ENCODE data around the gene HOXA9.

The HOXA9 gene

DNA sequence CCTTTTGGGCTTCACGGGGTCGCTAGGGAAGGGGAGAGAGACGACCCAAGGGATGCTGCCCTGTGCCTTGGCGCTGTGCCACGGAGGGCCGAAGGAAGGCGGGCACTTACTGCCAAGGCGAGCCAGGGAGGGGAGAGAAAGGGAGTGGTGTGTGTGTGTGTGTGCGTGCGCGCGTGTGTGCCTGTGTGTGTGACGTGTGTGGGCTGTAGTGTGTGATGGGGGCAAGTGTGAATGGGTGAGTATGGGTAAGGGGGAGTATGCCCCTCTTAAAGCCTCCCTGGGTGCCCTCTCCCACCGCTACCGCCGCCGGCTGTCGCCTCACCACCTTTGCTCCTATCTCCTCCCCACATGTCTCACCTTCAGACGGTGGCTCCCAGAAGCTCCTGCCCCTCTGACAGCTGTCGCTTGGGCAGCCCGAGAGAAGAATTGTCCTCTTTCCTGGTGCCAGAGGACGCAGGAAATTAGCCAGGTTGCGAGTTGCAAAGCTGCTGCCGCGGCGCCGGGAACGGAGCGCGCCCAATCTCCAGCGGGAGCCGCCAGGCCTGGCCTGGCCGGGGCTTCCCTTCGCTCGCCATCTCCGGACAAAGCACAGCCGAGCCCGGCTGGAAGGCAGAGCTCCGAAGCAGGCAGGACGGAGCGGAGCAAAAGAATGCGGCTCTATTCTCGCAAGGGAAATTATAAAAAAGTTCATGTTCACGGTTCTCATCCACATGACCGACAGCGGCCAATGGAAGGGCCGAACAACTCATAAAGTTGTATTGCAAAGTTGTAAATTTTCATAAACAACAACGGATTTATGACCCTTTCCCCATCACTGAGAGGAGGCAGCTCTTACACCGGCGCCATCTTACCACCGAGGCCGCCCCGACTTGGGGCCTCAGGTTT lies 13.2 kb downstream of the HOXA9 start, which contains the start of gene HOXA3:
Gene HOXA3, minus strand, starts transcription at position 653 of the 885 bp plus-strand sequence. CDS start 41,943 bp downstream, outside the sequence.
- DNase-seq = no peak

DNA sequence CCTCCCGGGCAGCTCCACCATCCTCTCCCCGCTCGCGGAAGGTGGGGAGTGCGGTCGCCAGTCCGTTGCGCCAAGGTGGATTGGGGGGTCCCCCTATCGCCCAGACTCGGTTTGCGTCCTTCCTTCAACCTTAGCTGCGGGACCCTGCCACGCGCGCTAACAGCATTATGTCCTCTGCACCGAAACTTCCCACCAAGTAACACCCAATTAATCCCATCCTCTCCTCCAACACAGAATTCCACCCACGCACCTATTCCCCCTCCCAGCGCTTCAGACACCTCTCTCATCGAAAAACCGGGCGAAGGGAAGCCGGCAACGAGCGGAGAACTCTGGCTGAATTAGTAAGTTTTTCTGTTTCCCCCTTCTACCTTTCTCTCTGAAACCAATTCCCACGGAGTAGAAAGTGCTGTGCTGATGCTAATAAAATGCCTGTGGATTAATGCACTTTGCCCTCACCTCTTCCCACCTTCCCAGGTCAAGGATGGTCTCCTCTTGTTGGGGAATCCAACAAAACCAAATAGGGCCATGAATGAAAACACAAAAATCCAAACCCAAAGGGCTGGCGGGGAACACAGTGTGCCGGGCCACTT lies 13.9 kb downstream of the HOXA9 start:
- no peak for DNase-seq

DNA sequence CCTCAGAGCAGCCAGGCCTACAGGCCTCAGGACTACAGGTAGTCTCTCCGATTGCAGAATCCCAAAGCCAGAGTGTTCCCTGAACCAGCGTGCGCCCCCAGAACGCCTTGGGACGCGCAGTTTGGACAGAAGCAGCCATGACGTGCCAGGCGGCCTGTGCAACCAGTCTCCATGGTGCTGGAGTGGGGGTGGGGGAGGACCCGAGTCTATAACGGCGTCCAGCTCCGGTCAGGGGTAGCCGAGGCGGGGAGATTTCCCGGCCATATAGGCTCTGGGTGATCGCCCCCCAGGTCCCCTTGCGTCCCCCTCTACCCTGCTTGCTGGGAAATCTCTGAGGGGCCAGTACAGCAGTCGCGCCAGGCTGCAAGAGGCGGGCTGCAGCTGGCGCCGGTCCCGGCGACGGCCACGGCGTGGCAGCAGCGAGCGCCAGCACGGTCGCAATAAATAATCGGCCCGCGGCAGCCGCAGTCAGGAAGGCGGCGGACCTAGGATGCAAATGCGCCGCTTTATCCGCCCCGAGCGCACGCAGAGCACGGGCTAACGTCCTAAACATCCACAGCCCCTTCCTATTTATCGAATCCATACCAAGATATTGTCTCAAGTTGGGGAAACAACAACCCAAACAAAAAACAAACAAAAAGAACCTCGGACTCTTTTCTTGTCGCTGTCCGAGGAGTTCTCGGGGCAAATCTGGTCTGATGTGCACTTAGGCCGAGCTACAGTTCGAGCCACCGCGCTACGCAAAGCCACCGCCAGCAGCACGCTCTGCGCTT lies 14.6 kb downstream of the HOXA9 start:
- DNase-seq = peak; percentile 48 to 52

DNA sequence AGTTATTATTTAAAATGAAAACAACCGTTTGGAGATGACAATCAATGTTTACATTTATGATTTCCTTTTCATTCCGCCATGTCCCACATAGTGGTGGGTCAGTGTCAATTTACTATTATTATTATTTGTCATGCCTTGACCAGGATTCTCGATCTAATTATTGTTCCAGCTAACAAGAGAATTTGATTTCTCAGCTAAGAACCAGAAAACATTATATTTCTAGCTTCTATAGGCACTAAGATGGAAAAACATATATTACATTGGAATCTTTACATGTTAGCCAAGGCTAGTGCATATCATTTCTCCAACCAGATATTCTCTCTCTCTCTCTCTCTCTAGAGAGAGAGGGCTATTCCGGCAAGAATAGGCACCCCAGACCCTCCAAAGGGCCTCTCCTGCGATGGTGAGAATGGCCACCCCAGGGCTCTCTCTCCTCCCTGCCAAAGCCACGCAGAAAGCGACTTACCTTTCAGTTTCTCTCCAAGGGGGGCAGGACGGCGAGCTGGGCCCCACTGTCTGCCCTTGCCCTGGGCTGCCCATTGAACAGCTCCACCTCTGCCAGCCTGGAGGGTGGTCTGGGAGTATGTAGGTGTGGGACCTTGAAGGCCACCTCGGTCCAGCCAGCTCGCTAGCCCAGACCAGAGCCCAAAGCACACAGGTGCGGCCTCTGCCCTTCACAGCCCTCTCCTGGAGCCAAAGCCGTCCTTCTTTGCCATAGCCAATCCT lies 15.3 kb downstream of the HOXA9 start:
- DNase-seq = no peak

DNA sequence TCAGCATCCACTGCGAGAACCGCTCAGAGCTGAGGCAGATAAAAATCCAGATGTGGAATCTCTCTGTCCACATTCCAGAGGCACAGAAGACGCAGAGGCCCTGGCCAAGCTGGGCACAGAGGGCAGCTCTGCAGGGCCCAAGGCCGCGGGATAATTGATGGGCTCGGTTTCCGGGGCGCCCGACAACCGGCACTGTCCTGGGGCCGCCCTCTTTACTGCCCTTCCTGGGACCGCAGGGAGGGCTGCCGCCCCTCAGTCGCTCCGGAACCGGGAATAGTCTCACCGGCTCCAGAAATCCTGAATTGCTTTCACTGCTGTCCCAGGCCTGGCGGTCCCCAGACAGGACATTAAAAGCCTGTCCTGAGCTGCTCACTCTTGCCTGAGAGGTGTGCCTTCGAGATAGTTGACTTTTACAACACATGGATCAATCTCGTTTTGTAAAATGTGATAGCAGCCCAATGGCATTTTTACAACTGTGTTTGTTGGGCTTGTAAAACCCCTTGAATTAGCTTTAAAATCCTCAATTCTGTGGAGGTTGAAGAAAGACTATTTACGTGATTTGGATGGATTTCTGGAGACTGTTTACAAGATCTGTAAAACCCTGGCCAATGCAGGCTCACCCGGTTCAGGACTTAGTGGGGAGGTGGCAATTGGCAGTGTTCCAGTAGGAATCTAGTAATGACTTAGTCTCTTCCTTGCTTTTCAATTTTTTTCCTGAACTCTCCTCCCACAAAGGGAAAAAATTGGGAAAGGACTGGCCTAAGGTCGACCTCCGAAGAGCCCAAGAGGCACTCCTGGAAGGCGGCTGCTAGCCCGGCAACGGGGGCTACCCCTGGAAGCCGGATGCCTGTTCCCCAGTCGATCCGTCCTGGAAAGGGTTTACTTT lies 16.3 kb downstream of the HOXA9 start:
- DNase-seq = no peak

DNA sequence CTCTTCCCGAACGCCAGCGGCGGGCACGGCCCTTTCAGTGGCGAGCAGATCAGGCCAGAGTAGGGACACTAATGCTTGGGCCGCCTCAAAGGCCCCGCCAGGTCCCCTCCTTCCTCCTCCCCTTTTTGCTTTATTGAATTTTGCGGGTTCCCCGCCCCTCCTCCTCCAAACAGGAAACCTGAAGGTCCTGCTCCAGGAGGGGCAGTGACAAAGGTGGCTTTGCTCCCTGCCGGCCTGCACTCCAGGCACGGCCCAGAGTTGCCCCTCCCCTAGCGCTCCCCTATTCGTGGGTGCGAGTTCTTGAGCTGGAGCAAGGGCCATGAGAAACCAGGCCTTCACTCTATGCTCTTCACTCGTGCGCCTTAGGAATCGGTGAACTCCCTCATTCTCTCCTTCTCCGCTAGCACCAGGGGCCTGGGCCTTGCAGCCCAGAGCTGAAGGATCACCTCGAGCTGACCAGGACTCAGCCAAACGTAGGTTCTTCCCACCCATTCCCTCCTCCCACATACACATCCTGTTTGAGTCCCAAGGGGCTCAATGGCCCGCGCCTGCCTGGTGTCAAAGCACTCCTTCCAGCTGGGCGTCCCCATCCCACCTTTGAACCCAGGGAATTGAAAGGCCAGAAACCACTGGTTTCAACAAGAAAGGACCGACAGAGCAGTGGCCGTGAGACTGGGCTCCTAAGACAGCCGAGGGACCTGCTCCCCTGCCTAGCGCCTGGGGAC lies 17.1 kb downstream of the HOXA9 start:
- DNase-seq = no peak

DNA sequence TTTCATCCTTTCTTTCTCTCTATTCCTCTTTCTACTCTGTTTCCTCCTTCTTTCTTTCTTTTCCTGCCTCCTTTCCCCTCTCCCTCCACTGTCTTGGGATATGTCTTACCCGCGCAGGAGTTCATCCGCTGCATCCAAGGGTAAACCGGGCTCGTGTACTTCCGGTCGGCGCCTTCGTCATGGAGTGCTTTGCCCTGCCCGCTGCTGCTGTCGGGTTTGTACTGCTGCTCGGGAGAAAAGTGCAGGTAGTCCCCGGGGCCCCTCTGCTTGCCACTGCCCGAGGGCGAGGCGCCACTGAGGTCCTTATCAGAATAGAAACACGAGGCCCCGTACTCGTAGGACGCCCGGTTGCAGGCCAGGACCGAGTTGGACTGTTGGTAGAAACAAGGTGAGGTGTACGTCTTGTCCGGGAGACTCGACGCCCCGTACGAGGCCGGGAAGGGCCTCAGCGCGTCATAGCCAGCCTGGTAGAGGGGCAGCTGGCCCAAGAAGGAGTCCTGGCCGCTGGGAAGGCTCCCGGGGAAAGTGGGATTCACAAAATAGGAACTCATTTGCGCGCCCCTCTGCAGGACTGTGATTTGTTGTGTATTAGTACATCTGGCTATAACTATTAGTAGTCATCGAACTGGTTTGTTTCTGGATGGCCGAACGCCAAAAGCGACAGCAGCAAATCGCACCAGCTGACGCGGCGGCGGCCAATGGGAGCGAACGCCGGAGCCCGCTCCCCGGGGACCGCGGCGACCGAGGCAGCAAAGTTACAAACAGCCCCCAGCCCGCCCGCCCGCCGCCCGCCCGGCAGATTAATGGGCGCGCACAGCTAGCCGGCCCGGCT lies 17.9 kb downstream of the HOXA9 start, which contains the start of gene HOXA6:
Gene HOXA6, minus strand, starts transcription at position 576 of the 832 bp plus-strand sequence. Its CDS starts 25 bp downstream, at position 551.
- no peak for DNase-seq

DNA sequence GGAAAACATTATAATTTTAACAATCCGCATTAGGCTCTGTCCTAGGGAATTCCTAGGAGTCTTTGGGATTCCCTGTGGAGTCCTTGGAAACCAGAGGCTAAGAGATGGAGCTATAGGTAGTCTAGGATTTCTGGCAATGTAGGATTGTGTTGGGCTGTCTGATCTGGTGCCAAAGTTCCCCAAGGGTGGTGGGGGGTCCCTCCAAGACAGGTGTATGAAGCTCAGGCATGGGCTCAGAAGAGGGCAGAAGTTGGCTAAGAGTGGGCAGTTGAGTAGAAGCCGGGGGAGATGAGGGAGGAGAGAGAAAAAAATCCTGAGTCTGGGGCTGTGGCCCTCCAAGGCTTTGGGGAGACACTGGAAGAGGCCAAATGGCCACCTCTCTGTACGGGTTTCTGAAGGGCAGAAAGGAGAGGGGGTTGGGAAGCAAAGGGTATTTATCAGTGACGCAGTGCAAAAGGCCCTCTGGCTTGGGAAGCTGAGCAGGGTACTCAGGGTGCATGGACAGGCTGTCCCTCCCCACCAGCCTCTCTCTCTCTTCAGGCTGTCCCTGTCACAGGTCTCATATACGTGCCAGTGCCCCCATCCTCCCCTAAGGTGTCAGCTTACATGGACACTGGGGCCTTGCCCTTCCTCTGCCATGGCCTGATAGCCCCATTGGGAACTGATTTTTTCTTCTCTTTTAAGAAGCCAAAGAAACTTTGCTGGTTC lies 18.7 kb downstream of the HOXA9 start:
- DNase-seq = no peak

DNA sequence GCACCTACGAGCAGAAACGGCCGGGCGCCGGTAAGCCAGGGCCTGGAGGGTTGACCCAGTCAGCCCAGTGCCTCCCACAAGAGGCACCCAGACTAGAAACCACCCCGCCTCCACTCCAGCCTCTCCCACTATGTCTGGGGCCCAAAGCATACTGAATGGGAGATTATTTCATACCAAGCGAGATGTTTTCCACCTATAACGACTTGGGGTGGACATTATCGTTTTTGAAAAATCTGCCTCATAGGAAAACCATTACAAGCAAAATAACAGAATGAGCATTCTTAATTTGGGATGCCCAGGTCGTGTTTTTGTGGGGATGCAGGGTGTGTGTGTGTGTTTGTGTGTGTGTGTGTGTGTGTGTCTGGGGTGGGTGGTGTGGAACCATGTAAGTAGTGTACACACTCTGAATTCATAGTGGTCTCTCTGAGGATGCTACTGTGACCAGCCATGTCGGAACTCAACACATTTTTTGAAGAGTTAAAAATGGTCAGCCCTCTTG lies 19.4 kb downstream of the HOXA9 start:
- DNase-seq = no peak

DNA sequence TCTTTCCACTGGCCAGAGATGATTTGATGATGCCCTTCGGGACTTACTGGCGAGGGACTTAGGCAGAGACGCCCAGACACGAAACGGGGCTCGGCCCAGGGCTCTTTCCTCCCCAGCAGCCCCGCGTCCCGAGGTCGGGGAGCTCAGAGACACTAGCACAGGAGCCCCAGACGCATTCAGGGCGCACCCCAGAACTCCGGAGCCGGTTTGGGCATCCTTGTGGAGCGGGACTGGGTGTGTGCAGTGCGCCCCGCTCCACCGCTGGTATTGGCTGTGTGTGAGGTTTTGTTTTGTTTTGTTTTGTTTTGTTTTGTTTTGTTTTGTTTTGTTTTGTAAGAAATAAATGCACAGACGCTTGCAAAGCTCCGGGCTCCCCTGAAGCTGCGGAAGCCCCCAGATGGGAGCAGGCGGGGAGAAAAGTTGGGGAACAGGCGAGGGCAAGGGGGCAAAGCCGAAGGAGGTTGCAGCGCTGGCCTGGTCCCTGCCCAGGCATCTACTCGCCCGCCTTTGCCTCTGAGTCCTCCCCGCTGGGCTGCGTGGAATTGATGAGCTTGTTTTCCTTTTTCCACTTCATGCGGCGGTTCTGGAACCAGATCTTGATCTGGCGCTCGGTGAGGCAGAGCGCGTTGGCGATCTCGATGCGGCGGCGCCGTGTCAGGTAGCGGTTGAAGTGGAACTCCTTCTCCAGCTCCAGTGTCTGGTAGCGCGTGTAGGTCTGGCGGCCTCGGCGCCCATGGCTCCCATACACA lies 20.0 kb downstream of the HOXA9 start:
- DNase-seq = no peak

DNA sequence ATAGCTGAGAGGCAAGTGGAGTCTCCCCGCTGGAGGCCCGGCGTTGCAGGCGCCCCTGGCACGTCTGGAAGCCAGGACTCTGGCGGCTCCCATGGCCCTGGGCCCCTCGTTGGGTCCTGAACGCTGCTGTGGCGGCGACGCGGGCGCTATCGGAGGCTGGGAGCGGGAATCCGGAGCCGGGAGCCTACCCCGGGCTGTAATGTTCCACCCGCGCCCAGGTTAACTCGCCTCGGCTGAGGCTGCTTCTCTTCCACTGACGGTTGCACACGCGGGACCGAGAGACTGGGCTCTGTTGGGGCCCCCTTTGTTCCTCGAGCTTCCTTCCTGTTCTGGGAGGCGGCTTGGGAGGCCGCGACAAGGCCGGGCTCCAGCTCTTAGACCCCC lies 20.6 kb downstream of the HOXA9 start:
- DNase-seq = no peak

DNA sequence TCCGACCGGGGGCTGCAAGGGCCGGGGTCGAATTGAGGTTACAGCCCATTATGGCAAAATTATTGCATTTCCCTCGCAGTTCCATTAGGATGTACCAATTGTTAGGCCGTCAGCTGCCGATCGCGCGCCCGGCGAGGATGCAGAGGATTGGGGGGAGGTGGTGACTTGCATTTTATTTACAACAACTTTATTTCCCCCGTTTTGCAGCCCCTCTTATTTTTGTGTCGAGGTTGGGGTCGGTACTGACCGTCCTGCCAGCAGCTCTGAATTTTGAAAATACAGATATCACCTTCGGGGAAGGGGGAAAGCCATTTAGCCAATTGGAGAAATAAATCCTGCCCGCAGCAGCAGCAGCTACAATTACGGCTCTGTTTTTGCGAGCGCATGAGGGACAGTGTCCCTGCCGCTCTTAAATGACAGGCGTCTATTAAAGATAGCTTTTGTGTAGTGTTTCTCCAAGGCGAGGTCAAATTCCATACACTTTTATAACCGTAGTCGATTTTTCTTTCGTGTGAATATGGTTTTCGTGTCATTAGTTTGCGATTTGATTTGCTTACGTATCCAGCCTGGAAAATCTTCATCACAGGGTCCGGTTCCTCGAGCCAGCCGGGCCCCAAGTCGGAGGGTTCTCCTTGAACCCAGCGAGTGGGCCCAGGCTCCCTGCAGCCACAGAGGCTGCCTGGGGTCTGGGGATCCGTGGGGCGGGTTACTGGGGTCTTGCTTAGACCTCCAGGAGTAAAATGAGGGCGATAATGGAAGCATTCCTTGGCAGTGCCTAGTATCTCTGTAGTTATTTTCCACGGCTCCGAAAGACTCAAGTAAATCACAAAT lies 21.2 kb downstream of the HOXA9 start:
- DNase-seq = no peak

DNA sequence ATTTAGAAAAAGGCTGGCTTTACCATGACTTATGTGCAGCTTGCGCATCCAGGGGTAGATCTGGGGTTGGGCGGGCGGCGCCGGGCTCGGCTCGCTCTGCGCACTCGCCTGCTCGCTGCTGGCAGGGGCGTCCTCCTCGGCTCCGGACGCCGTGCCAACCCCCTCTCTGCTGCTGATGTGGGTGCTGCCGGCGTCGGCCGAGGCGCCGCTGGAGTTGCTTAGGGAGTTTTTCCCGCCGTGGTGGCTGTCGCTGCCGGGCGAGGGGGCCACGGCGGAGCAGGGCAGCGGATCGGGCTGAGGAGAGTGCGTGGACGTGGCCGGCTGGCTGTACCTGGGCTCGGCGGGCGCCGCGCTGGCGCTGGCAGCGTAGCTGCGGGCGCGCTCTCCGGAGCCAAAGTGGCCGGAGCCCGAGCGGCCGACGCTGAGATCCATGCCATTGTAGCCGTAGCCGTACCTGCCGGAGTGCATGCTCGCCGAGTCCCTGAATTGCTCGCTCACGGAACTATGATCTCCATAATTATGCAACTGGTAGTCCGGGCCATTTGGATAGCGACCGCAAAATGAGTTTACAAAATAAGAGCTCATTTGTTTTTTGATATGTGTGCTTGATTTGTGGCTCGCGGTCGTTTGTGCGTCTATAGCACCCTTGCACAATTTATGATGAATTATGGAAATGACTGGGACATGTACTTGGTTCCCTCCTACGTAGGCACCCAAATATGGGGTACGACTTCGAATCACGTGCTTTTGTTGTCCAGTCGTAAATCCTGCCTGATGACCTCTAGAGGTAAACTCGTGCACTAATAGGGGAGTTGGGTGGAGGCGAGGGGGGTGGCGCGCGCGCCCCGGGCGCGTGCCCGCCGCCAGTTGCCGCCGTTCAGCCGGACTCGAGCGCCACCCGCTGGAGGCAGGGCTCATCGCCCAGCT lies 22.1 kb downstream of the HOXA9 start, which contains the start of gene HOXA5:
Gene HOXA5, minus strand, starts transcription at position 659 of the 927 bp plus-strand sequence. Its CDS starts 74 bp downstream, at position 585.
- no peak for DNase-seq

DNA sequence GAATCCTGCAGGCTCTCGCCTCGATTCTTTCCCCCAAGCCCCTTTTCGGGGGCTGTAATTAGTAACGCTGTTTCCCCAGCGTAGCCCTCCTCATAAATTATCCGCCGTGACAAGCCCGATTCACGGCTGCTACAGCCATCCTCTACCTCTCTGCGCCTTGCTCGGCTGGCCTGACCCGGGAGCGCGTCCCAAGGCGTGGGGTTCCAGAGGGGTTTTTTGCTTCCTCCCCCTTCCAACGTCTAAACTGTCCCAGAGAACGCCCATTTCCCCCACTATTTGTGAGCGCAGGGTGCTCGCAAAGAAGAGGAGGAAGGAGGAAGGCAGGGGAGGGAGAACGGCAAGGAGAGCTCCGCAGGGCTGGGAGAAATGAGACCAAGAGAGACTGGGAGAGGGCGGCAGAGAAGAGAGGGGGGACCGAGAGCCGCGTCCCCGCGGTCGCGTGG lies 22.7 kb downstream of the HOXA9 start:
- no peak for DNase-seq

DNA sequence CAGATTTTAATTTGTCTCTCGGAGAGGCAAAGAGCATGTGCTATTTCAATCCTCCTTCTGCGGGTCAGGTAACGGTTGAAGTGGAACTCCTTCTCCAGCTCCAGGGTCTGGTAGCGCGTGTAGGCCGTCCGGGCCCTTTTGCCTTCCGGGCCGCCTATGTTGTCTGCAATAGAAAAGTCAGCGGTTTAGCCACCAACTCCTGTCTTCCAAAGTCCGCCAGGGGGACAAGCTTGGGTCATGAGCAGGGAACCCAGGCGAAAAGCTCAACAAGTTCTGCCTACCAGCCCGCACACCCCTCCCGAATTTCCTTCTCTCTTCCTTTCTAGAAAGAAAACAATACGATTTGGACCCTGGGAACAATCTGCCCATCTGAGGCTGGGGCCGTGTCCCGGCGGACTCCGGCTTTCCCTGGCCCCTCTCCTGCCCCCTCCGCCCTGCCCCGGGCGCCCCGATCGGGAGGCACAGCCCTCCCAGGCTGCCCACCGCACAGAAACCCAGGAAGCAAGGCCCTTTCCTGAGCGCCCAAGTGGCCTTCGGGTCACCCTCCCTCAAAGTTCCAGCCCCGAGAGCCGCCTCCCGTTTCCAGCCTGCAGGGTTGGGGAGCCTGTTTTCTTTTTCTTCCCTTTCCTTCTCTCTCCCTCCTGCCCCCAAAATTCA lies 23.3 kb downstream of the HOXA9 start:
- no peak for DNase-seq
